HUES6 (cell line): ENCODE data around the gene NTSR2.

Experiments used
- H3K27ac ChIP-seq: 2 replicates; pipeline ENCODE4 v1.7.0; 2013; ENCODE audit warnings: low read depth, mild to moderate bottlenecking, low read length, inconsistent platforms
- H3K27me3 ChIP-seq: 2 replicates; pipeline ENCODE4 v1.6.1; 2013; ENCODE audit warnings: low read length; ENCODE audit not compliant: control insufficient read depth, insufficient read depth
- H3K36me3 ChIP-seq: 2 replicates; pipeline ENCODE4 v1.6.1; 2013; ENCODE audit warnings: low read length; ENCODE audit not compliant: control insufficient read depth, insufficient read depth
- H3K4me1 ChIP-seq: 2 replicates; pipeline ENCODE4 v1.6.1; 2013; ENCODE audit warnings: low read length; ENCODE audit not compliant: control insufficient read depth, insufficient read depth
- H3K4me3 ChIP-seq: 2 replicates; pipeline ENCODE4 v1.5.1; 2013; ENCODE audit warnings: low read depth, low read length
- H3K9ac ChIP-seq: one replicate; pipeline ENCODE4 v1.6.1; 2013; ENCODE audit warnings: mild to moderate bottlenecking, low read length
- H3K9me3 ChIP-seq: 2 replicates; pipeline ENCODE4 v1.6.1; 2013; ENCODE audit warnings: low read depth, low read length; ENCODE audit not compliant: control insufficient read depth, insufficient read depth

NTSR2 gene

GRCh38 chr2:11698009-11698922 lies 28.3 kb upstream of the NTSR2 start:
- H3K27me3 ChIP-seq, result no peaks in the 10 kb centered on the region
- H3K9me3 ChIP-seq, result no peaks in the 10 kb centered on the region
- H3K4me3 ChIP-seq, result no peak overlapping the region
- H3K36me3 ChIP-seq, result no peaks in the 10 kb centered on the region
- H3K9ac ChIP-seq, result no peak overlapping the region
- peaks cover 2% of the 10 kb centered on the region; the same call in 1 of the 2 replicates for H3K4me1 ChIP-seq
- H3K27ac ChIP-seq, result no peak overlapping the region

GRCh38 chr2:11697103-11697871 lies 27.3 kb upstream of the NTSR2 start:
- H3K9me3 ChIP-seq, result no peaks in the 10 kb centered on the region
- H3K27me3 ChIP-seq, result no peaks in the 10 kb centered on the region
- H3K4me3 ChIP-seq, result no peak overlapping the region
- H3K4me1 ChIP-seq, result peaks cover 2% of the 10 kb centered on the region; the same call in 1 of the 2 replicates
- no peaks in the 10 kb centered on the region for H3K36me3 ChIP-seq
- H3K27ac ChIP-seq, result no peak overlapping the region
- H3K9ac ChIP-seq, result no peak overlapping the region

- H3K36me3 ChIP-seq, result no peaks in the 10 kb centered on the region
- no peaks in the 10 kb centered on the region for H3K9me3 ChIP-seq
- H3K4me1 ChIP-seq, result peaks cover 2% of the 10 kb centered on the region; the same call in 1 of the 2 replicates
- H3K4me3 ChIP-seq, result no peak overlapping the region
- no peak overlapping the region for H3K9ac ChIP-seq
- no peaks in the 10 kb centered on the region for H3K27me3 ChIP-seq
- H3K27ac ChIP-seq, result no peak overlapping the region
Observed at GRCh38 chr2:11696736-11697102, 26.7 kb upstream of the NTSR2 start.

GRCh38 chr2:11695576-11695975 lies 25.6 kb upstream of the NTSR2 start:
- Histone ChIP-seq H3K27me3 (no peaks in the 10 kb centered on the region), H3K36me3 (no peaks in the 10 kb centered on the region), H3K27ac (no peak overlapping the region), H3K4me3 (no peak overlapping the region), H3K4me1 (peaks cover 2% of the 10 kb centered on the region; the same call in 1 of the 2 replicates), H3K9me3 (no peaks in the 10 kb centered on the region), H3K9ac (no peak overlapping the region)

GRCh38 chr2:11692966-11693521 lies 23.0 kb upstream of the NTSR2 start:
- no peak overlapping the region for H3K9ac ChIP-seq
- H3K27ac ChIP-seq, result no peak overlapping the region
- H3K4me1 ChIP-seq, result peaks cover 8% of the 10 kb centered on the region
- no peaks in the 10 kb centered on the region for H3K9me3 ChIP-seq
- no peaks in the 10 kb centered on the region for H3K36me3 ChIP-seq
- H3K27me3 ChIP-seq, result no peaks in the 10 kb centered on the region
- no peak overlapping the region for H3K4me3 ChIP-seq

- Histone ChIP-seq H3K4me1 (peaks cover 12% of the 10 kb centered on the region), H3K27me3 (0 out of 2 replicates have a peak, but pooled peaks cover 3% of the 10 kb centered on the region), H3K4me3 (no peak overlapping the region), H3K36me3 (no peaks in the 10 kb centered on the region), H3K9ac (no peak overlapping the region), H3K9me3 (no peaks in the 10 kb centered on the region), H3K27ac (no peak overlapping the region)
Observed at GRCh38 chr2:11691076-11691660, 21.2 kb upstream of the NTSR2 start.

- Histone ChIP-seq H3K36me3 (no peaks in the 10 kb centered on the region), H3K4me3 (peak overlapping the region; percentile 51), H3K27me3 (0 out of 2 replicates have a peak, but pooled peaks cover 8% of the 10 kb centered on the region), H3K9ac (no peak overlapping the region), H3K9me3 (no peaks in the 10 kb centered on the region), H3K4me1 (peaks cover 18% of the 10 kb centered on the region), H3K27ac (no peak overlapping the region)
Observed at GRCh38 chr2:11688222-11689069, 18.5 kb upstream of the NTSR2 start.

- H3K9me3 ChIP-seq, result no peaks in the 10 kb centered on the region
- H3K27me3 ChIP-seq, result 0 out of 2 replicates have a peak, but pooled peaks cover 8% of the 10 kb centered on the region
- H3K9ac ChIP-seq, result no peak overlapping the region
- no peaks in the 10 kb centered on the region for H3K36me3 ChIP-seq
- H3K4me3 ChIP-seq, result peak overlapping the region; percentile 51; the same call in 1 of the 2 replicates
- peaks cover 20% of the 10 kb centered on the region for H3K4me1 ChIP-seq
- H3K27ac ChIP-seq, result no peak overlapping the region
Observed at GRCh38 chr2:11687736-11688135, 17.7 kb upstream of the NTSR2 start.

GRCh38 chr2:11685906-11686470 lies 16.0 kb upstream of the NTSR2 start:
- no peak overlapping the region for H3K9ac ChIP-seq
- H3K4me1 ChIP-seq, result peaks cover 26% of the 10 kb centered on the region
- no peaks in the 10 kb centered on the region for H3K36me3 ChIP-seq
- H3K27ac ChIP-seq, result no peak overlapping the region
- H3K9me3 ChIP-seq, result no peaks in the 10 kb centered on the region
- H3K27me3 ChIP-seq, result 0 out of 2 replicates have a peak, but pooled peaks cover 8% of the 10 kb centered on the region
- H3K4me3 ChIP-seq, result no peak overlapping the region
